ENCODE data around the gene PALD1. TPM values are rescaled to one million over a fixed set of nuclear protein-coding genes. Genes with fewer than 3 reads are reported as not detected.
A peak's percentile ranks its signal among the peaks of the same experiment; 100 is the strongest.

The PALD1 gene
- total RNA-seq, 3 donors from 2014 or later, result 0.90 to 2.6 (median 1.3) TPM

DNA sequence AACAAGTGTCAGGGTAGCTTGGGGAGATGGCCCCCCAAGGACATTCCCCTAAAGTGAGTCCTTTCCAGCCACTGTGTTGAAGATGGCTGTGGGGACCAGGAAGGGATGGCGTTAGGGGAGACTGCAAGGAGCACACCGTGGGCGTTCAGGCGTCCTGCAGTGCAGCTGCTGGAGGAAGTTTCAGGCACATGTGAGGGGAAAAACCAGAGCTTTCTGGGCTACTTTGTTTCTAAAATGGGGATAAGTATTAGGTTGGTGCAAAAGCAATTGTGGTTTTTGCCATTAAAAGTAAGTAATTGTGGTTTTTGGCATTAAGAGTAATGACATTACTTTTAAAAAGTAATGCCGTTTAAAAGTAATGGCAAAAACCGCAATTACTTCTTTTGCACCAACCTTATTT, 109.7 kb downstream of the PALD1 start:
- ATAC-seq, result no peak
- H3K4me3 Mint-ChIP-seq, result no peak overlapping the region

DNA sequence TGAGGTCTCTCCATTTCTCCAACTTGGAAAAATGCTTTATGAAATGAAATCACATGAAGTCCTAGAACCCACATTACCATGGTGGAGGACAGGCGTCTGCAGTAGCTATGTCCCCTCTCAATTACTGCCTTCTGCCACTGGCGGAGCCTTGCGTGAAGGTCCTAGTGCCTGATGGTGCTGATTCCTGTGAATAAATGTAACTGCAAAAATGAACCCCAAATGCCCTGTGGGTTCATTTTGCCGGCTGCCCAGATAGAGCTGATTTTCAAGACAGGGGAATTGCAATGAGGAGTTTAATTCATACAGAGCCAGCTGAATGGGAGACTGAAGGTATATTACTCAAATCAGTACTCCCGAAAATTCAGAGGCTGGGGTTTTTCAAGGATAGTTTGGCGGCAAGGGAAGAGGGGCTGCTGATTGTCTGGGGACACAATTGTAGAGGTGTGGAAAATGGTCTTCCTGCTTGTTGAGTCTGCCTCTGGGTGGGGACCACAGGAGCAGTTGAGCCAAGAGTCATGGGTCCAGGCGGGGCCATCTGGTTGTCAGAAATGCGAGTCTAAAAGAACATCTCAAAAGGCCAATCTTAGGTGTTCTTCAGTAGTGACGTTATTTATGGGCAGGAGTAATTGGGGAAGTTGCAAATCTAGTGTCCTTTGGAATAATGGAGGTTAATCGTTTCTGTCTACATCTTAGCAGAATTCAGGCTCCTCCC, 110.4 kb downstream of the PALD1 start:
- H3K9me3 Mint-ChIP-seq, result no peaks in the 10 kb centered on the region
- H3K27me3 Mint-ChIP-seq (ENCODE audit: low read depth), result no peaks in the 10 kb centered on the region
- DNase-seq, result no peak
- no peaks in the 10 kb centered on the region for H3K36me3 Mint-ChIP-seq (ENCODE audit: insufficient read depth)
- no peak overlapping the region for H3K4me3 Mint-ChIP-seq
- peaks cover 5% of the 10 kb centered on the region for H3K4me1 Mint-ChIP-seq (ENCODE audit: low read depth)
- ATAC-seq, result no peak

More for the DNA sequence above, 109.7 kb downstream of the PALD1 start:
- H3K36me3 Mint-ChIP-seq (ENCODE audit: insufficient read depth), result no peaks in the 10 kb centered on the region
- H3K27me3 Mint-ChIP-seq (ENCODE audit: low read depth), result no peaks in the 10 kb centered on the region
- no peaks in the 10 kb centered on the region for H3K9me3 Mint-ChIP-seq
- no peak for DNase-seq
- H3K4me1 Mint-ChIP-seq (ENCODE audit: low read depth), result peaks cover 5% of the 10 kb centered on the region

GRCh38 chr10:70589762-70590654, 111.4 kb downstream of the PALD1 start:
- ATAC-seq (no peak), DNase-seq (no peak)
- peaks cover 9% of the 10 kb centered on the region for H3K4me1 Mint-ChIP-seq (ENCODE audit: low read depth)
- no peaks in the 10 kb centered on the region for H3K27me3 Mint-ChIP-seq (ENCODE audit: low read depth)
- no peak overlapping the region for H3K4me3 Mint-ChIP-seq
- peaks cover 1% of the 10 kb centered on the region for H3K36me3 Mint-ChIP-seq (ENCODE audit: insufficient read depth)
- no peaks in the 10 kb centered on the region for H3K9me3 Mint-ChIP-seq

- H3K4me1 Mint-ChIP-seq (ENCODE audit: low read depth), result peaks cover 14% of the 10 kb centered on the region
- H3K36me3 Mint-ChIP-seq (ENCODE audit: insufficient read depth), result peaks cover 1% of the 10 kb centered on the region
- DNase-seq, result no peak
- H3K27me3 Mint-ChIP-seq (ENCODE audit: low read depth), result no peaks in the 10 kb centered on the region
- ATAC-seq, result no peak
- no peaks in the 10 kb centered on the region for H3K9me3 Mint-ChIP-seq
- H3K4me3 Mint-ChIP-seq, result no peak overlapping the region
Measured at GRCh38 chr10:70590655-70591416, 112.3 kb downstream of the PALD1 start.

- H3K4me1 Mint-ChIP-seq (ENCODE audit: low read depth), result peaks cover 19% of the 10 kb centered on the region
- H3K27me3 Mint-ChIP-seq (ENCODE audit: low read depth), result no peaks in the 10 kb centered on the region
- no peak overlapping the region for H3K4me3 Mint-ChIP-seq
- H3K9me3 Mint-ChIP-seq, result no peaks in the 10 kb centered on the region
- peaks cover 10% of the 10 kb centered on the region for H3K36me3 Mint-ChIP-seq (ENCODE audit: insufficient read depth)
- DNase-seq (no peak), ATAC-seq (no peak)
Measured at GRCh38 chr10:70592186-70592735, 113.7 kb downstream of the PALD1 start.

DNA sequence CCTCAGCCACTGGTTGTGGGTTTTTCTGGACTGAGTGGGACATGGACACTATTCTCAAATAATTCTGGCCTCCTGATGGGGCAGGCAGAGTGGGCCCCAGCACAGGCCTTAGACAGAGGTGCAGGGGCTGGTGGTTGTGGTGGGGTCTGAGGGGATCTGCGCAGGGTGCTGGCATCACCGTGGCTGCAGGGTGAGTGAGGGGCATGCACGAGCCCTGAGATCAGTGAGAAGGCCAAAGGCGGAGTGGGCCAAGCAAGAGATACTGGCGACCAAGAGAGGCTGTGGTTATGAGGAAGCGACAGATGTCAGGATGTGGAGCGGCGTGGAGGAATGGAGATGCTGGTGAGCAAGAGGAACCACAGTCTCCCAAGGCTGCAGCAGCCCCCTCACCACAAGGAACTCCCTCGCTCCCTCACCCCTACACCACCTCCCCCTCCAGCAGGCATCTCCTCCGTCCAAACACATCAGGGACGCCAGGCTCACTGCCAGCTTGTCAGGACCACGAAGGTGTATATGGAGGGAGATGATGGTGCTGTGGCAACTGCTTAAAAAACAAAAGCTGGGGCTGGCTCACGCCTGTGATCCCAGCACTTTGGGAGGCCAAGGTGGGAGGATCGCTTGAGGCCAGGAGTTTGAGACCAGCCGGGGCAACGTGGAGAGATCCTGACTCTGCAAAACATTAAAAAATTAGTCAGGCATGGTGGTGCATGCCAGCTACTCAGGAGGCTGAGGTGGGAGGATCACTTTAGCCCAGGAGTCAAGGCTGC, 114.4 kb downstream of the PALD1 start:
- peaks cover 24% of the 10 kb centered on the region for H3K4me1 Mint-ChIP-seq (ENCODE audit: low read depth)
- no peaks in the 10 kb centered on the region for H3K27me3 Mint-ChIP-seq (ENCODE audit: low read depth)
- no peak for DNase-seq
- peaks cover 15% of the 10 kb centered on the region for H3K36me3 Mint-ChIP-seq (ENCODE audit: insufficient read depth)
- no peak overlapping the region for H3K4me3 Mint-ChIP-seq
- no peak for ATAC-seq
- no peaks in the 10 kb centered on the region for H3K9me3 Mint-ChIP-seq

DNA sequence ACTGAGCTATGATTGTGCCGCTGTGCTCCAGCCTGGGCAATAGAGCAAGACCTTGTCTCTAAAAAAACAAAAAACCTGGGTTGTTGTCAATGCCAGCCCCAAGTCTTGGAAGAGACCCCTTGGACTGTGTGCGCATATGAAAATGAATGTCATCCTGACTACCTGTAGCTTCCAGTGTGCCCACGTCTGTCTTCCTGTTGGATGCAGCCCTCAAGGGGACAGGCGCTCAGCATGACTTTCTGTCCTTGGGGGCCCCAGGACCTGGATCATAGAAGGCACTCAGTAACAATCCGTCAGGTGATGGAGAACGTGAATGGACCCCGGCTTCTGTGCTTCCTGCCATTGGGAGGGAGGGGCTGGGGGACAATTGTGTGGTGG, 114.9 kb downstream of the PALD1 start:
- Mint-ChIP-seq H3K27me3 (ENCODE audit: low read depth) (no peaks in the 10 kb centered on the region), H3K36me3 (ENCODE audit: insufficient read depth) (peaks cover 16% of the 10 kb centered on the region), H3K4me3 (no peak overlapping the region), H3K9me3 (no peaks in the 10 kb centered on the region), H3K4me1 (ENCODE audit: low read depth) (peaks cover 24% of the 10 kb centered on the region)
- ATAC-seq (no peak), DNase-seq (no peak)

DNA sequence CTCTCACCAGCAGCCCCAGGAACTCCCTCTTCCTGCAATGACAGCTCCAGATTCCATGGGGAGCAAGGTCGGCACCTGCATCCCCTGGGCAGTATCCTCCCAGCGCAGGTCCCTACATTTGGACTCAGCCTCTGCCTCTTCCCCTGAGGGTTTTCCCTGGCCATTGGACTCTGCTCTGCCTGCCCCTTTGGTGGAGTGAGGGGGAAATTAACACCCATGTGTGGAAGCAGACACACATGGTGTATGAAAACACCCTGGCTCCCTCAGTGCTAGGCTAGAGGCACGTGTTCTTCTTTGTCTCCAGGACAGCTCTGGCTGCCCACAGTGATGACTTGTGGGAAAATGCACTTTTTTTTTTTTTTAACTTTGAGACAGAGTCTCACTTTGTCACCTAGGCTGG, 115.6 kb downstream of the PALD1 start:
- ATAC-seq (no peak), DNase-seq (no peak)
- H3K4me1 Mint-ChIP-seq (ENCODE audit: low read depth), result peaks cover 27% of the 10 kb centered on the region
- H3K9me3 Mint-ChIP-seq, result no peaks in the 10 kb centered on the region
- H3K4me3 Mint-ChIP-seq, result no peak overlapping the region
- no peaks in the 10 kb centered on the region for H3K27me3 Mint-ChIP-seq (ENCODE audit: low read depth)
- peaks cover 19% of the 10 kb centered on the region for H3K36me3 Mint-ChIP-seq (ENCODE audit: insufficient read depth)

DNA sequence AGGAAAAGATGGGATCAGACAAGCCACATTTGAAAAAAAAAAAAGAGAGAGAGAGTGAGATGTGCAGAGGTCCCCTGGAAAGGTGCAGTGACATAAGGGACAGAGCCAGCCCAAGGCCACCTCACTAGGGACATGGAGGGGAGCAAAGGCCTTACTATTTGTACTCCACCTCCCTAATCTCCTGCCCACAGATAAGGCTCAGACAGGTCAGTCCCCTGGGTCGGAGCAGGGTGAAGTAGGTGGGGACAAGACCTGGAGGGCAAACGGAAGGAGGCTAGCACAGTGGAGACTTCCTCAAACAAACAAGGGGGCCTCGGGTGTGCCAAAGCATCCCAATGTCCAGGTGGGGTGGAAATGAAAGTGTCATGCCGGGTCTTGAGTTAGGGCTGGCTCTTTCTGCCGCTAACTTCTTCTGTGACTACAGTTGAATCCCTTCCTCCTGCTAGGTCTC, 117.0 kb downstream of the PALD1 start:
- Mint-ChIP-seq H3K4me3 (no peak overlapping the region), H3K27me3 (ENCODE audit: low read depth) (no peaks in the 10 kb centered on the region), H3K9me3 (no peaks in the 10 kb centered on the region), H3K4me1 (ENCODE audit: low read depth) (peaks cover 37% of the 10 kb centered on the region), H3K36me3 (ENCODE audit: insufficient read depth) (peaks cover 22% of the 10 kb centered on the region)
- ATAC-seq (no peak), DNase-seq (no peak)

GRCh38 chr10:70596110-70596798, 117.7 kb downstream of the PALD1 start:
- no peak overlapping the region for H3K4me3 Mint-ChIP-seq
- no peaks in the 10 kb centered on the region for H3K9me3 Mint-ChIP-seq
- no peaks in the 10 kb centered on the region for H3K27me3 Mint-ChIP-seq (ENCODE audit: low read depth)
- H3K4me1 Mint-ChIP-seq (ENCODE audit: low read depth), result peaks cover 42% of the 10 kb centered on the region
- no peak for DNase-seq
- no peak for ATAC-seq
- peaks cover 22% of the 10 kb centered on the region for H3K36me3 Mint-ChIP-seq (ENCODE audit: insufficient read depth)

DNA sequence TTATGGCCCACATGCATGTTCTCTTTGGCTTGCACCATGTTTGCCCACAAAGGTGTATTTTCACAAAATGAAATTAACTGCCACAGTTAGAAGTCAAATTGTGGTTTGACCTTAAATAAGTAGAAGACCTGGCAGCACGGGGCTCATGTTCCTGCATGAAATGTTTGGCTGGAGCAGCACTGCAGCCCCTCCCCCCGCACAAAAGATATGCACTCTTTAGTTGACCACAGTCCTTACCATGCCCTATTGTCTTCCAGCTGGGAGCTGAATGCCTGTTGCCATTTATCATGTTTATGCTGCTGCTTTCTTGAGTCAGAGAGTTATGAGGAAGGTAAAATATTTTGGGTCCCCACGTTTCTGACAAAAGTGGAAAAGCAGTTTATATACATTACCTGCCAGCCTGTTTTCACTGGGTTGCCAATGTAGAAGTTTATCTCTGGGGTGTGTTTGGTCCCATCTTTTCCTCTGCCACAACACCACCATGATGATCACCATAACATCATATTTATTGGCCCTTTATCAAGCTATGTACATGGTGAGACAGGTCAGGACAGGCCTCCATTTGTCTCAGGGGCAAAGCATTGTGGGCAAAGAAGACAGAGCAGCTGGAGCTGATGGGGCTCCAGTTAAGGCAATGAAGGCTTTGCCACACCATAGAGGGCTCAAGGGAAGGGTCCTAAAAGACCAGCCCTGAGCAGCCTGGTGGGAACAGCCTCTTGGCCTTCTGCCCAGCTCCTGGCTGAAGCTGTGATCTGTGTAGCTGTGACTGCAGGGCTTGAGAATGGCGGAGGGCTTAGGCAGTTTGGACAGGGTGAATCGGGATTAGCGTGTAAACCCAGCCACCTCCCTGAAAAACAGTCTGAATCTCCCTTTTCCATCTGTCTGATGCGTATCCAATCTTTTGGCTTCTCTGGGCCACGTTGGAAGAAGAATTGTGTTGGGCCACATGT, 118.6 kb downstream of the PALD1 start:
- H3K36me3 Mint-ChIP-seq (ENCODE audit: insufficient read depth), result peaks cover 22% of the 10 kb centered on the region
- H3K9me3 Mint-ChIP-seq, result no peaks in the 10 kb centered on the region
- H3K4me3 Mint-ChIP-seq, result peak overlapping the region; percentile 16
- no peak for ATAC-seq
- no peak for DNase-seq
- H3K27me3 Mint-ChIP-seq (ENCODE audit: low read depth), result no peaks in the 10 kb centered on the region
- H3K4me1 Mint-ChIP-seq (ENCODE audit: low read depth), result peaks cover 50% of the 10 kb centered on the region
